HepG2 (cell line): ENCODE results near the gene PATL1. TPM values are rescaled to one million over a fixed set of nuclear protein-coding genes. Genes with fewer than 3 reads are reported as not detected.

Experiments used
- ATAC-seq: fragments of 200-7000 bp; cut with Tn5 transposase; 3 replicates; pipeline ENCODE4 v1.9.1; 2020; ENCODE audit warnings: mild to moderate bottlenecking, moderate library complexity
- BruUV-seq: library from RNA; stranded (reverse); fragments of 400-500 nt; replicated peaks from 2 replicates; lab custom pipeline; 2021; lab: Mats Ljungman, UMichigan
- CTCF ChIA-PET: fragments of 300-600 bp; formaldehyde crosslinking; extraction: SDS; loops from one replicate; lab custom pipeline; 2021; ENCODE audit warnings: low total read pairs, inconsistent platforms, low intra/inter-chr PET ratio; lab: Yijun Ruan, JAX
- POLR2A ChIA-PET: fragments of 350-600 bp; sonication (Branson Sonifier 250); formaldehyde crosslinking; loops from one replicate; lab custom pipeline; 2020; ENCODE audit warnings: antibody characterized with exemption, inconsistent platforms; lab: Yijun Ruan, JAX
- DNase-seq: peaks from one replicate; pipeline ENCODE4 v3.0.0-alpha.2; 2015; ENCODE audit warnings: low spot score
- FAIRE-seq: peaks from 3 replicates; lab custom pipeline; 2011; peaks lifted over from hg19 to GRCh38; lab: Jason Lieb, UNC
- H2AFZ ChIP-seq: one replicate; pipeline ENCODE4 v1.6.1; 2011; ENCODE audit warnings: low read length, inconsistent platforms
- H3K27ac ChIP-seq: fragments of 300-600 bp; 3 replicates; pipeline ENCODE4 v1.8.0; 2011; ENCODE audit warnings: mixed run types, mild to moderate bottlenecking, mixed read lengths, low read length, inconsistent platforms; ENCODE audit not compliant: insufficient read depth; ENCODE audit errors: extremely low read length
- H3K27me3 ChIP-seq, 2 experiments: fragments of 200-600 bp in 1 of 2; 2 replicates in 1 of 2; 3 replicates in 1 of 2; pipeline versions ENCODE4 v1.6.0 to v1.8.0; 2011; ENCODE audit warnings: low read length in 2 of 2, mild to moderate bottlenecking in 2 of 2, moderate library complexity in 2 of 2, inconsistent platforms in 1 of 2; ENCODE audit not compliant: insufficient read depth in 2 of 2, control insufficient read depth in 1 of 2
- H3K36me3 ChIP-seq, 2 experiments: fragments of 200-600 bp in 1 of 2; replicated peaks in 1 of 2; 2 replicates in 1 of 2; 3 replicates in 1 of 2; pipeline versions ENCODE4 v1.5.1 to v1.8.0; 2011; ENCODE audit warnings: low read length in 2 of 2, inconsistent platforms in 1 of 2; ENCODE audit not compliant: insufficient read depth in 2 of 2, control insufficient read depth in 1 of 2
- H3K4me1 ChIP-seq: 2 replicates; pipeline ENCODE4 v1.5.1; 2012; ENCODE audit warnings: low read length, inconsistent platforms; ENCODE audit not compliant: insufficient read depth
- H3K4me2 ChIP-seq: 2 replicates; pipeline ENCODE4 v1.6.0; 2011; ENCODE audit warnings: low read depth, low read length, inconsistent platforms
- H3K4me3 ChIP-seq, 3 experiments: fragments of 200-600 bp in 1 of 3; sonication (generic), shearing (Covaris generic) in 1 of 3; replicated peaks in 1 of 3; 2 replicates each; pipeline ENCODE4 v1.5.1; 2011 to 2016; ENCODE audit warnings: low read length in 3 of 3, inconsistent platforms in 2 of 3, low read depth in 2 of 3, mild to moderate bottlenecking in 2 of 3, control low read depth in 1 of 3, mixed read lengths in 1 of 3; ENCODE audit not compliant: insufficient read depth in 1 of 3
- H3K79me2 ChIP-seq: one replicate; pipeline ENCODE4 v1.6.1; 2011; ENCODE audit warnings: low read length, inconsistent platforms; ENCODE audit not compliant: insufficient read depth
- H3K9ac ChIP-seq: 2 replicates; pipeline ENCODE4 v1.6.0; 2011; ENCODE audit warnings: mild to moderate bottlenecking, low read depth, low read length, inconsistent platforms; ENCODE audit not compliant: insufficient read depth
- H3K9me3 ChIP-seq: 2 replicates; pipeline ENCODE4 v1.5.1; 2012; ENCODE audit warnings: mild to moderate bottlenecking, low read length
- H4K20me1 ChIP-seq: 2 replicates; pipeline ENCODE4 v1.6.0; 2011; ENCODE audit warnings: inconsistent platforms, mild to moderate bottlenecking, low read length, moderate library complexity; ENCODE audit not compliant: insufficient read depth
- NCOA5 ChIP-seq: sonication (generic); formaldehyde crosslinking; IDR thresholded peaks from 2 replicates; pipeline ENCODE4 v1.4.0; 2020; ENCODE audit warnings: missing genetic modification reagents
- PBX2 ChIP-seq: IDR thresholded peaks from 2 replicates; pipeline ENCODE4 v1.6.1; 2016; ENCODE audit warnings: control low read depth
- PRPF4 ChIP-seq: fragments of 200-400 bp; formaldehyde crosslinking; IDR thresholded peaks from 2 replicates; pipeline ENCODE4 v1.6.1; 2016; ENCODE audit warnings: low read length, low read depth; ENCODE audit not compliant: poor library complexity, severe bottlenecking
- SRSF9 ChIP-seq: fragments of 200-400 bp; formaldehyde crosslinking; IDR thresholded peaks from 2 replicates; pipeline ENCODE4 v1.6.1; 2018; ENCODE audit warnings: borderline replicate concordance, mild to moderate bottlenecking, low read depth, low read length; ENCODE audit not compliant: insufficient read depth, poor library complexity, severe bottlenecking
- ZBTB44 ChIP-seq: sonication (generic); formaldehyde crosslinking; IDR thresholded peaks from 2 replicates; pipeline ENCODE4 v1.4.0; 2020; ENCODE audit warnings: missing genetic modification reagents
- ZNF724P ChIP-seq: sonication (generic); formaldehyde crosslinking; IDR thresholded peaks from 2 replicates; pipeline ENCODE4 v1.8.0; 2022; ENCODE audit warnings: missing genetic modification reagents, borderline replicate concordance
- WGBS: methylation state at CpG from one replicate; pipeline ENCODE4 v1.1.6; 2017; ENCODE audit warnings: low lambda C conversion rate; 5-methylcytosine and 5-hydroxymethylcytosine counted together
- in situ Hi-C: cut with HindIII; loops from 2 replicates; pipeline ENCODE4 v1.10.0; 2017; ENCODE audit warnings: low pct_unique_long_range_greater_than_20kb; ENCODE audit not compliant: extremely low pct_ligation_motif_present
- intact Hi-C: fragments of 100-400 bp; cut with micrococcal nuclease; formaldehyde crosslinking; loops from one replicate; pipeline ENCODE4 v1.10.0; 2022; ENCODE audit not compliant: unreplicated experiment
- polyA plus RNA-seq, 8 experiments: library from polyadenylated mRNA; depleted of rRNA in 3 of 8; stranded (reverse) in 7 of 8; unstranded in 1 of 8; fragments of >200 nt; fragmentation: Illumina TruSeq in 4 of 8; extraction: Trizol in 4 of 8; gene quantifications; 2 replicates each; pipeline versions ENCODE4 v1.2.1 to v1.2.3, GENCODE V29; 2011 to 2016; ENCODE audit warnings: low read depth in 4 of 8, missing spikeins in 1 of 8, mixed read lengths in 1 of 8; ENCODE audit not compliant: insufficient read depth in 1 of 8
- total RNA-seq, 5 experiments: library from RNA; depleted of rRNA; stranded (reverse); fragments of >200 nt; fragmentation: Illumina TruSeq; extraction: Trizol; gene quantifications; 2 replicates each; pipeline ENCODE4 v1.2.3, GENCODE V29; 2016; ENCODE audit warnings: low read depth in 1 of 5
- TF ChIP-seq, protein P1 (sequence below): sonication (generic); formaldehyde crosslinking; IDR thresholded peaks from 2 replicates; pipeline ENCODE4 v1.5.0; 2020; ENCODE audit warnings: missing genetic modification reagents
- TF ChIP-seq, protein P2 (sequence below), 2 experiments: IDR thresholded peaks; 2 replicates each; pipeline ENCODE4 v1.6.1; 2011 to 2012; ENCODE audit warnings: low read length in 2 of 2, borderline replicate concordance in 1 of 2, low read depth in 1 of 2, mild to moderate bottlenecking in 1 of 2, moderate library complexity in 1 of 2
- TF ChIP-seq, protein P3 (sequence below): sonication (generic); formaldehyde crosslinking; IDR thresholded peaks from 2 replicates; pipeline ENCODE4 v1.5.1; 2020; ENCODE audit warnings: mild to moderate bottlenecking, missing genetic modification reagents, moderate library complexity

PATL1 gene
- total and polyA plus RNA-seq, 2 of the 13 experiments (the other 11 are each of a cell fraction or from before 2014, with no cell fraction given): 12.9 to 26.8 TPM

GRCh38 chr11:59691156-59691555 lies 22.3 kb upstream of the PATL1 start (continued):
- TF ChIP-seq, protein P1, sequence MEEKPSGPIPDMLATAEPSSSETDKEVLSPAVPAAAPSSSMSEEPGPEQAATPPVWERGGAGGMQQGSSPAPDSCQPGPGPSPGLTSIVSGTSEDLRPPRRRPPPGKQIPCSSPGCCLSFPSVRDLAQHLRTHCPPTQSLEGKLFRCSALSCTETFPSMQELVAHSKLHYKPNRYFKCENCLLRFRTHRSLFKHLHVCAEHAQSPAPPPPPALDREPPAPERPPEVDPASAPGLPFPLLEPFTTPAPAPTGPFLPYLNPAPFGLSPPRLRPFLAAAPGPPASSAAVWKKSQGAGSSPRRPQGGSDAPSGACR (CRISPR knock-in tag): no peak
- no peak for TF ChIP-seq ZBTB44 (CRISPR knock-in tag)
- TF ChIP-seq, all 625 proteins: peak for 0

DNA sequence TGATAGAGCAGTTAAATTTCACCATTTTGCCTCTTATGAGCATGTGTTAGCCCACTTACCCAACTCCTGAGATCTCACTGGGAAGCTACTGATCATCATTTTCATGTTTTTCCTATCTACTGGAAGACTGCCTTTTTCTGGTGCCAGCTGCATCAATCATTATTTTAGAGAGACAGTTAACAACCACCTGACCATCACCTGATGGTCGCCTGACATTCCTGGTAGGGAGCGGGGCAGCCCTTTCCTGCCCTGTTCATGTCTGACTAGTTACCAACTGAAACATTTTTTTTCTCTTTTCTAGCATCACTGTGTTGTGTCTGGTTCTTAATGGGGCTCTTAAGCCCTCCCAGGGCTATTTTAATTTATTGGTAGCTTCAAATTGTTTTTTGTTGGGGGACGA lies 20.2 kb upstream of the PATL1 start:
- H3K27me3 ChIP-seq: no peaks in the 10 kb centered on the region
- H3K4me2 ChIP-seq: no peak overlapping the region
- no peaks in the 10 kb centered on the region for H3K36me3 ChIP-seq
- H2AFZ ChIP-seq: no peak overlapping the region
- no peak overlapping the region for H3K4me3 ChIP-seq
- ATAC-seq: no peak
- no peak overlapping the region for H3K27ac ChIP-seq
- TF ChIP-seq, protein P2, sequence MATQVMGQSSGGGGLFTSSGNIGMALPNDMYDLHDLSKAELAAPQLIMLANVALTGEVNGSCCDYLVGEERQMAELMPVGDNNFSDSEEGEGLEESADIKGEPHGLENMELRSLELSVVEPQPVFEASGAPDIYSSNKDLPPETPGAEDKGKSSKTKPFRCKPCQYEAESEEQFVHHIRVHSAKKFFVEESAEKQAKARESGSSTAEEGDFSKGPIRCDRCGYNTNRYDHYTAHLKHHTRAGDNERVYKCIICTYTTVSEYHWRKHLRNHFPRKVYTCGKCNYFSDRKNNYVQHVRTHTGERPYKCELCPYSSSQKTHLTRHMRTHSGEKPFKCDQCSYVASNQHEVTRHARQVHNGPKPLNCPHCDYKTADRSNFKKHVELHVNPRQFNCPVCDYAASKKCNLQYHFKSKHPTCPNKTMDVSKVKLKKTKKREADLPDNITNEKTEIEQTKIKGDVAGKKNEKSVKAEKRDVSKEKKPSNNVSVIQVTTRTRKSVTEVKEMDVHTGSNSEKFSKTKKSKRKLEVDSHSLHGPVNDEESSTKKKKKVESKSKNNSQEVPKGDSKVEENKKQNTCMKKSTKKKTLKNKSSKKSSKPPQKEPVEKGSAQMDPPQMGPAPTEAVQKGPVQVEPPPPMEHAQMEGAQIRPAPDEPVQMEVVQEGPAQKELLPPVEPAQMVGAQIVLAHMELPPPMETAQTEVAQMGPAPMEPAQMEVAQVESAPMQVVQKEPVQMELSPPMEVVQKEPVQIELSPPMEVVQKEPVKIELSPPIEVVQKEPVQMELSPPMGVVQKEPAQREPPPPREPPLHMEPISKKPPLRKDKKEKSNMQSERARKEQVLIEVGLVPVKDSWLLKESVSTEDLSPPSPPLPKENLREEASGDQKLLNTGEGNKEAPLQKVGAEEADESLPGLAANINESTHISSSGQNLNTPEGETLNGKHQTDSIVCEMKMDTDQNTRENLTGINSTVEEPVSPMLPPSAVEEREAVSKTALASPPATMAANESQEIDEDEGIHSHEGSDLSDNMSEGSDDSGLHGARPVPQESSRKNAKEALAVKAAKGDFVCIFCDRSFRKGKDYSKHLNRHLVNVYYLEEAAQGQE (IDR thresholded peaks at IDR 0.05; ENCODE audit: borderline replicate concordance in 1 of 2, low read depth in 1 of 2, low read length in 2 of 2): no peak
- no peak for TF ChIP-seq NCOA5
- no peak for TF ChIP-seq ZNF724P
- TF ChIP-seq, protein P3, sequence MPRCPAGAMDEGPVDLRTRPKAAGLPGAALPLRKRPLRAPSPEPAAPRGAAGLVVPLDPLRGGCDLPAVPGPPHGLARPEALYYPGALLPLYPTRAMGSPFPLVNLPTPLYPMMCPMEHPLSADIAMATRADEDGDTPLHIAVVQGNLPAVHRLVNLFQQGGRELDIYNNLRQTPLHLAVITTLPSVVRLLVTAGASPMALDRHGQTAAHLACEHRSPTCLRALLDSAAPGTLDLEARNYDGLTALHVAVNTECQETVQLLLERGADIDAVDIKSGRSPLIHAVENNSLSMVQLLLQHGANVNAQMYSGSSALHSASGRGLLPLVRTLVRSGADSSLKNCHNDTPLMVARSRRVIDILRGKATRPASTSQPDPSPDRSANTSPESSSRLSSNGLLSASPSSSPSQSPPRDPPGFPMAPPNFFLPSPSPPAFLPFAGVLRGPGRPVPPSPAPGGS: no peak
- no peak for TF ChIP-seq PBX2
- TF ChIP-seq SRSF9: no peak
- TF ChIP-seq PRPF4: no peak
- no peaks in the 10 kb centered on the region for H3K79me2 ChIP-seq
- intact Hi-C loops: no loop called here
- H3K4me1 ChIP-seq: no peaks in the 10 kb centered on the region
- CTCF ChIA-PET: no interaction called here
- no TSS peak for BruUV-seq
- no peaks in the 10 kb centered on the region for H4K20me1 ChIP-seq
- 22% methylated on average over 3 of the region's 3 CpGs for WGBS
- H3K9ac ChIP-seq: no peak overlapping the region
- in situ Hi-C loops: loop anchor here (25.0 kb wide), 1 partner anchor 502 kb away; no protein-coding TSS in a partner anchor
- POLR2A ChIA-PET: no interaction called here
- no peak for DNase-seq
- no peak for FAIRE-seq
- H3K9me3 ChIP-seq: peaks cover 15% of the 10 kb centered on the region
